HEK293 (cell line): ENCODE results near the gene DEPDC5.

Source experiments
- CTCF ChIA-PET: fragments of 350-600 bp; formaldehyde crosslinking; extraction: SDS; loops from one replicate; lab custom pipeline; 2021; ENCODE audit warnings: antibody characterized with exemption; lab: Yijun Ruan, JAX
- POLR2A ChIA-PET: fragments of 300-600 bp; formaldehyde crosslinking; extraction: SDS; loops from one replicate; lab custom pipeline; 2020; ENCODE audit warnings: antibody characterized with exemption, inconsistent platforms; lab: Yijun Ruan, JAX
- H3K27ac ChIP-seq: fragments of 200-500 bp; sonication (Bioruptor generic); 2 replicates; pipeline ENCODE4 v1.5.1; 2014; ENCODE audit warnings: low read depth, low read length, control low read depth, inconsistent platforms; ENCODE audit errors: extremely low read depth
- H3K36me3 ChIP-seq, 2 experiments: fragments of 200-500 bp in 1 of 2; sonication (Bioruptor generic) in 1 of 2; 1 replicate in 1 of 2; 2 replicates in 1 of 2; pipeline ENCODE4 v1.5.1; 2014 to 2017; ENCODE audit warnings: inconsistent platforms in 2 of 2, low read length in 2 of 2; ENCODE audit not compliant: control insufficient read depth in 2 of 2, insufficient read depth in 1 of 2
- H3K4me1 ChIP-seq: fragments of 200-500 bp; sonication (Bioruptor generic); 2 replicates; pipeline ENCODE4 v1.5.1; 2014; ENCODE audit warnings: mild to moderate bottlenecking, low read length, inconsistent platforms; ENCODE audit not compliant: control insufficient read depth, insufficient read depth
- H3K4me3 ChIP-seq: 2 replicates; pipeline ENCODE4 v1.5.1; 2011; ENCODE audit warnings: low read depth, mild to moderate bottlenecking, control low read depth, low read length, moderate library complexity
- H3K9me3 ChIP-seq: fragments of 200-500 bp; sonication (Bioruptor generic); 2 replicates; pipeline ENCODE4 v1.5.1; 2014; ENCODE audit warnings: low read depth, low read length, inconsistent platforms; ENCODE audit not compliant: control insufficient read depth, insufficient read depth
- GLI2 ChIP-seq: fragments of 450-650 bp; formaldehyde crosslinking; IDR thresholded peaks from 2 replicates; pipeline ENCODE4; 2017; ENCODE audit warnings: missing biosample characterization, missing genetic modification characterization, low read depth, borderline replicate concordance
- RBAK ChIP-seq: fragments of 450-650 bp; formaldehyde crosslinking; IDR thresholded peaks from 2 replicates; pipeline ENCODE4 v1.5.1; 2016; ENCODE audit warnings: missing biosample characterization, missing genetic modification characterization
- TRIM28 ChIP-seq: IDR thresholded peaks from 2 replicates; pipeline ENCODE4 v1.6.1; 2011; ENCODE audit warnings: low read length, control low read depth, borderline replicate concordance
- YY2 ChIP-seq: fragments of 450-650 bp; formaldehyde crosslinking; IDR thresholded peaks from 2 replicates; pipeline ENCODE4 v1.5.1; 2016; ENCODE audit warnings: missing biosample characterization, missing genetic modification characterization
- ZBTB17 ChIP-seq: fragments of 450-650 bp; formaldehyde crosslinking; IDR thresholded peaks from 2 replicates; pipeline ENCODE4 v1.5.1; 2016; ENCODE audit warnings: missing biosample characterization, missing genetic modification characterization
- ZNF146 ChIP-seq: fragments of 450-650 bp; formaldehyde crosslinking; IDR thresholded peaks from 2 replicates; pipeline ENCODE4 v1.5.1; 2016; ENCODE audit warnings: missing biosample characterization, missing genetic modification characterization
- ZNF174 ChIP-seq: fragments of 450-650 bp; formaldehyde crosslinking; IDR thresholded peaks from 2 replicates; pipeline ENCODE4 v1.5.0; 2017; ENCODE audit warnings: missing biosample characterization, mild to moderate bottlenecking, missing genetic modification characterization
- ZNF221 ChIP-seq: fragments of 450-650 bp; formaldehyde crosslinking; IDR thresholded peaks from 2 replicates; pipeline ENCODE4 v1.5.1; 2017; ENCODE audit warnings: missing biosample characterization, missing genetic modification characterization, borderline replicate concordance
- ZNF239 ChIP-seq: fragments of 450-650 bp; formaldehyde crosslinking; IDR thresholded peaks from 2 replicates; pipeline ENCODE4 v1.5.1; 2016; ENCODE audit warnings: missing biosample characterization, missing genetic modification characterization
- ZNF548 ChIP-seq: fragments of 450-650 bp; formaldehyde crosslinking; IDR thresholded peaks from 2 replicates; pipeline ENCODE4 v1.5.1; 2016; ENCODE audit warnings: missing biosample characterization, missing genetic modification characterization
- ZNF600 ChIP-seq: fragments of 450-650 bp; formaldehyde crosslinking; IDR thresholded peaks from 2 replicates; pipeline ENCODE4 v1.5.1; 2016; ENCODE audit warnings: missing biosample characterization, missing genetic modification characterization
- ZNF660 ChIP-seq: fragments of 450-650 bp; IDR thresholded peaks from 2 replicates; pipeline ENCODE4 v1.5.1; 2018; ENCODE audit warnings: missing biosample characterization, mild to moderate bottlenecking, missing genetic modification characterization
- ZNF747 ChIP-seq: fragments of 450-650 bp; formaldehyde crosslinking; IDR thresholded peaks from 2 replicates; pipeline ENCODE4 v1.5.1; 2016; ENCODE audit warnings: missing biosample characterization, missing genetic modification characterization
- ZNF776 ChIP-seq: fragments of 450-650 bp; formaldehyde crosslinking; IDR thresholded peaks from 2 replicates; pipeline ENCODE4 v1.5.0; 2017; ENCODE audit warnings: missing biosample characterization, missing genetic modification characterization, borderline replicate concordance
- ZNF837 ChIP-seq: fragments of 450-650 bp; formaldehyde crosslinking; IDR thresholded peaks from 2 replicates; pipeline ENCODE4 v1.5.1; 2016; ENCODE audit warnings: missing biosample characterization, missing genetic modification characterization
- TF ChIP-seq, protein P1 (sequence below): IDR thresholded peaks from 2 replicates; pipeline ENCODE4 v1.6.1; 2011; ENCODE audit warnings: mild to moderate bottlenecking, low read depth, low read length, borderline replicate concordance
- TF ChIP-seq, protein P2 (sequence below): fragments of 450-650 bp; formaldehyde crosslinking; IDR thresholded peaks from 2 replicates; pipeline ENCODE4 v1.5.1; 2017; ENCODE audit warnings: missing biosample characterization, missing genetic modification characterization
- TF ChIP-seq, protein P3 (sequence below): fragments of 450-650 bp; formaldehyde crosslinking; IDR thresholded peaks from 2 replicates; pipeline ENCODE4 v1.5.1; 2016; ENCODE audit warnings: missing biosample characterization, missing genetic modification characterization
- TF ChIP-seq, protein P4 (sequence below): fragments of 450-650 bp; formaldehyde crosslinking; IDR thresholded peaks from 2 replicates; pipeline ENCODE4 v1.5.1; 2016; ENCODE audit warnings: missing biosample characterization, missing genetic modification characterization, borderline replicate concordance
- TF ChIP-seq, protein P5 (sequence below): fragments of 450-650 bp; formaldehyde crosslinking; IDR thresholded peaks from 2 replicates; pipeline ENCODE4 v1.5.1; 2016; ENCODE audit warnings: missing biosample characterization, missing genetic modification characterization
- TF ChIP-seq, protein P6 (sequence below): fragments of 450-650 bp; formaldehyde crosslinking; IDR thresholded peaks from 2 replicates; pipeline ENCODE4 v1.5.1; 2017; ENCODE audit warnings: missing biosample characterization, missing genetic modification characterization

The DEPDC5 gene

DNA sequence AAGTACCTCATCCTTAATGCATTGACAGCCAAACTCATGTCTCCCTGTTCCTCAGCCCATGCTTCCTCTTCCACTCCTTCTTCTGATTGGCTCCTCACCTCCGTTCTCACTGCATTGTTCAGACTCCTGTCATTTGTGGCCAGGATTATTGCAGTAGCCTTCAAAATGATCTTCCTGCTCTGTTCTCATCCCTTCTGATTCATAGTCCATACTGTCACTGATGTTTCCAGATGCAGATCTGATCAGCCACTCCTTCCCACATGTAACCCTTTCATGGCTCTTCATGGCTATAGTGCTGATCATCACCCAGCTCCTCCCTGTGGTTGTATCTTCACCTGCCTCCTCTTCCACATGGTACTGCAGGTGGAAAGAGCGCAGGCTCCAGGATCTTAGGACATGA is 71.7 kb downstream of the DEPDC5 start:
- H3K36me3 ChIP-seq, result peaks cover 3 to 67% of the 10 kb centered on the region in 2 experiments; a peak in 2 of 3 replicates
- no peaks in the 10 kb centered on the region for H3K9me3 ChIP-seq
- H3K4me1 ChIP-seq, result 0 out of 2 replicates have a peak, but pooled peaks cover 3% of the 10 kb centered on the region
- TF ChIP-seq ZNF776 (tag by site-specific recombination) (no peak), YY2 (tag by site-specific recombination) (no peak), GLI2 (no peak), RBAK (tag by site-specific recombination) (no peak), ZNF146 (tag by site-specific recombination) (no peak), TRIM28 (no peak), ZNF837 (tag by site-specific recombination) (no peak), ZNF174 (tag by site-specific recombination) (no peak), ZNF747 (tag by site-specific recombination) (no peak), ZNF221 (tag by site-specific recombination) (no peak), ZBTB17 (tag by site-specific recombination) (no peak), ZNF239 (tag by site-specific recombination) (no peak)
- TF ChIP-seq, protein P1, sequence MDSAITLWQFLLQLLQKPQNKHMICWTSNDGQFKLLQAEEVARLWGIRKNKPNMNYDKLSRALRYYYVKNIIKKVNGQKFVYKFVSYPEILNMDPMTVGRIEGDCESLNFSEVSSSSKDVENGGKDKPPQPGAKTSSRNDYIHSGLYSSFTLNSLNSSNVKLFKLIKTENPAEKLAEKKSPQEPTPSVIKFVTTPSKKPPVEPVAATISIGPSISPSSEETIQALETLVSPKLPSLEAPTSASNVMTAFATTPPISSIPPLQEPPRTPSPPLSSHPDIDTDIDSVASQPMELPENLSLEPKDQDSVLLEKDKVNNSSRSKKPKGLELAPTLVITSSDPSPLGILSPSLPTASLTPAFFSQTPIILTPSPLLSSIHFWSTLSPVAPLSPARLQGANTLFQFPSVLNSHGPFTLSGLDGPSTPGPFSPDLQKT, result no peak
- TF ChIP-seq, protein P2, sequence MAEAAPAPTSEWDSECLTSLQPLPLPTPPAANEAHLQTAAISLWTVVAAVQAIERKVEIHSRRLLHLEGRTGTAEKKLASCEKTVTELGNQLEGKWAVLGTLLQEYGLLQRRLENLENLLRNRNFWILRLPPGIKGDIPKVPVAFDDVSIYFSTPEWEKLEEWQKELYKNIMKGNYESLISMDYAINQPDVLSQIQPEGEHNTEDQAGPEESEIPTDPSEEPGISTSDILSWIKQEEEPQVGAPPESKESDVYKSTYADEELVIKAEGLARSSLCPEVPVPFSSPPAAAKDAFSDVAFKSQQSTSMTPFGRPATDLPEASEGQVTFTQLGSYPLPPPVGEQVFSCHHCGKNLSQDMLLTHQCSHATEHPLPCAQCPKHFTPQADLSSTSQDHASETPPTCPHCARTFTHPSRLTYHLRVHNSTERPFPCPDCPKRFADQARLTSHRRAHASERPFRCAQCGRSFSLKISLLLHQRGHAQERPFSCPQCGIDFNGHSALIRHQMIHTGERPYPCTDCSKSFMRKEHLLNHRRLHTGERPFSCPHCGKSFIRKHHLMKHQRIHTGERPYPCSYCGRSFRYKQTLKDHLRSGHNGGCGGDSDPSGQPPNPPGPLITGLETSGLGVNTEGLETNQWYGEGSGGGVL (tag by site-specific recombination), result no peak
- TF ChIP-seq, protein P3, sequence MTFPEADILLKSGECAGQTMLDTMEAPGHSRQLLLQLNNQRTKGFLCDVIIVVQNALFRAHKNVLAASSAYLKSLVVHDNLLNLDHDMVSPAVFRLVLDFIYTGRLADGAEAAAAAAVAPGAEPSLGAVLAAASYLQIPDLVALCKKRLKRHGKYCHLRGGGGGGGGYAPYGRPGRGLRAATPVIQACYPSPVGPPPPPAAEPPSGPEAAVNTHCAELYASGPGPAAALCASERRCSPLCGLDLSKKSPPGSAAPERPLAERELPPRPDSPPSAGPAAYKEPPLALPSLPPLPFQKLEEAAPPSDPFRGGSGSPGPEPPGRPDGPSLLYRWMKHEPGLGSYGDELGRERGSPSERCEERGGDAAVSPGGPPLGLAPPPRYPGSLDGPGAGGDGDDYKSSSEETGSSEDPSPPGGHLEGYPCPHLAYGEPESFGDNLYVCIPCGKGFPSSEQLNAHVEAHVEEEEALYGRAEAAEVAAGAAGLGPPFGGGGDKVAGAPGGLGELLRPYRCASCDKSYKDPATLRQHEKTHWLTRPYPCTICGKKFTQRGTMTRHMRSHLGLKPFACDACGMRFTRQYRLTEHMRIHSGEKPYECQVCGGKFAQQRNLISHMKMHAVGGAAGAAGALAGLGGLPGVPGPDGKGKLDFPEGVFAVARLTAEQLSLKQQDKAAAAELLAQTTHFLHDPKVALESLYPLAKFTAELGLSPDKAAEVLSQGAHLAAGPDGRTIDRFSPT, result no peak
- no peak overlapping the region for H3K27ac ChIP-seq
- ChIA-PET POLR2A (no interaction called here), CTCF (interaction anchor here (0.6 kb wide), 1 partner anchor 39 kb away, joined by 3 read pairs; no protein-coding TSS in a partner anchor)
- H3K4me3 ChIP-seq, result no peak overlapping the region

DNA sequence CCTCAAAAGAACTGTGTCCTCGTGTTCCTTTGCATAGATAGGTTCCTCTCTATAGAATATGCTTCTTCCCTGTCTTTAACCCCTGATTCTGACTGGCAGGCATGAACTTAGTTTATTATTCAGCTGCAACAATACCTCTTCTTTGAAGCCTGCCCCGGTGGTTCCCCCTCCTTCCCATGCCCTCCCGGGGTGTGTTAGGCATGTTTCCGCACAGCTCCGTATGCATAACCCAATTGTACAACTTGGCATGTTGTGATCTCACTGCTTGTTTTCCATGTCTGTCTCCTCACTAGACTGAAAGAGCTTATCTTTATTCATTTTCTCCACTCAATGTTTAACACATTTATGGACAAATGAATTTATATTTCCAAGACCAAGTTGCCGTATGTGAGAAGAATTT is 72.6 kb downstream of the DEPDC5 start:
- ChIA-PET CTCF (interaction anchor here (0.6 to 1.6 kb wide), 6 partner anchors 22 to 1090 kb away, joined by 3 to 5 read pairs (median 3); no protein-coding TSS in a partner anchor), POLR2A (no interaction called here)
- Histone ChIP-seq H3K4me1 (0 out of 2 replicates have a peak, but pooled peaks cover 3% of the 10 kb centered on the region), H3K36me3 (peaks cover 5 to 60% of the 10 kb centered on the region in 2 experiments; a peak in 2 of 3 replicates), H3K27ac (no peak overlapping the region), H3K4me3 (no peak overlapping the region), H3K9me3 (no peaks in the 10 kb centered on the region)
- TF ChIP-seq ZNF548 (tag by site-specific recombination) (no peak), ZNF600 (tag by site-specific recombination) (no peak), ZNF660 (no peak)
- TF ChIP-seq, protein P4, sequence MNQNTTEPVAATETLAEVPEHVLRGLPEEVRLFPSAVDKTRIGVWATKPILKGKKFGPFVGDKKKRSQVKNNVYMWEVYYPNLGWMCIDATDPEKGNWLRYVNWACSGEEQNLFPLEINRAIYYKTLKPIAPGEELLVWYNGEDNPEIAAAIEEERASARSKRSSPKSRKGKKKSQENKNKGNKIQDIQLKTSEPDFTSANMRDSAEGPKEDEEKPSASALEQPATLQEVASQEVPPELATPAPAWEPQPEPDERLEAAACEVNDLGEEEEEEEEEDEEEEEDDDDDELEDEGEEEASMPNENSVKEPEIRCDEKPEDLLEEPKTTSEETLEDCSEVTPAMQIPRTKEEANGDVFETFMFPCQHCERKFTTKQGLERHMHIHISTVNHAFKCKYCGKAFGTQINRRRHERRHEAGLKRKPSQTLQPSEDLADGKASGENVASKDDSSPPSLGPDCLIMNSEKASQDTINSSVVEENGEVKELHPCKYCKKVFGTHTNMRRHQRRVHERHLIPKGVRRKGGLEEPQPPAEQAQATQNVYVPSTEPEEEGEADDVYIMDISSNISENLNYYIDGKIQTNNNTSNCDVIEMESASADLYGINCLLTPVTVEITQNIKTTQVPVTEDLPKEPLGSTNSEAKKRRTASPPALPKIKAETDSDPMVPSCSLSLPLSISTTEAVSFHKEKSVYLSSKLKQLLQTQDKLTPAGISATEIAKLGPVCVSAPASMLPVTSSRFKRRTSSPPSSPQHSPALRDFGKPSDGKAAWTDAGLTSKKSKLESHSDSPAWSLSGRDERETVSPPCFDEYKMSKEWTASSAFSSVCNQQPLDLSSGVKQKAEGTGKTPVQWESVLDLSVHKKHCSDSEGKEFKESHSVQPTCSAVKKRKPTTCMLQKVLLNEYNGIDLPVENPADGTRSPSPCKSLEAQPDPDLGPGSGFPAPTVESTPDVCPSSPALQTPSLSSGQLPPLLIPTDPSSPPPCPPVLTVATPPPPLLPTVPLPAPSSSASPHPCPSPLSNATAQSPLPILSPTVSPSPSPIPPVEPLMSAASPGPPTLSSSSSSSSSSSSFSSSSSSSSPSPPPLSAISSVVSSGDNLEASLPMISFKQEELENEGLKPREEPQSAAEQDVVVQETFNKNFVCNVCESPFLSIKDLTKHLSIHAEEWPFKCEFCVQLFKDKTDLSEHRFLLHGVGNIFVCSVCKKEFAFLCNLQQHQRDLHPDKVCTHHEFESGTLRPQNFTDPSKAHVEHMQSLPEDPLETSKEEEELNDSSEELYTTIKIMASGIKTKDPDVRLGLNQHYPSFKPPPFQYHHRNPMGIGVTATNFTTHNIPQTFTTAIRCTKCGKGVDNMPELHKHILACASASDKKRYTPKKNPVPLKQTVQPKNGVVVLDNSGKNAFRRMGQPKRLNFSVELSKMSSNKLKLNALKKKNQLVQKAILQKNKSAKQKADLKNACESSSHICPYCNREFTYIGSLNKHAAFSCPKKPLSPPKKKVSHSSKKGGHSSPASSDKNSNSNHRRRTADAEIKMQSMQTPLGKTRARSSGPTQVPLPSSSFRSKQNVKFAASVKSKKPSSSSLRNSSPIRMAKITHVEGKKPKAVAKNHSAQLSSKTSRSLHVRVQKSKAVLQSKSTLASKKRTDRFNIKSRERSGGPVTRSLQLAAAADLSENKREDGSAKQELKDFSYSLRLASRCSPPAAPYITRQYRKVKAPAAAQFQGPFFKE, result no peak
- TF ChIP-seq, protein P5, sequence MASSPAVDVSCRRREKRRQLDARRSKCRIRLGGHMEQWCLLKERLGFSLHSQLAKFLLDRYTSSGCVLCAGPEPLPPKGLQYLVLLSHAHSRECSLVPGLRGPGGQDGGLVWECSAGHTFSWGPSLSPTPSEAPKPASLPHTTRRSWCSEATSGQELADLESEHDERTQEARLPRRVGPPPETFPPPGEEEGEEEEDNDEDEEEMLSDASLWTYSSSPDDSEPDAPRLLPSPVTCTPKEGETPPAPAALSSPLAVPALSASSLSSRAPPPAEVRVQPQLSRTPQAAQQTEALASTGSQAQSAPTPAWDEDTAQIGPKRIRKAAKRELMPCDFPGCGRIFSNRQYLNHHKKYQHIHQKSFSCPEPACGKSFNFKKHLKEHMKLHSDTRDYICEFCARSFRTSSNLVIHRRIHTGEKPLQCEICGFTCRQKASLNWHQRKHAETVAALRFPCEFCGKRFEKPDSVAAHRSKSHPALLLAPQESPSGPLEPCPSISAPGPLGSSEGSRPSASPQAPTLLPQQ (tag by site-specific recombination), result no peak
- TF ChIP-seq, protein P6, sequence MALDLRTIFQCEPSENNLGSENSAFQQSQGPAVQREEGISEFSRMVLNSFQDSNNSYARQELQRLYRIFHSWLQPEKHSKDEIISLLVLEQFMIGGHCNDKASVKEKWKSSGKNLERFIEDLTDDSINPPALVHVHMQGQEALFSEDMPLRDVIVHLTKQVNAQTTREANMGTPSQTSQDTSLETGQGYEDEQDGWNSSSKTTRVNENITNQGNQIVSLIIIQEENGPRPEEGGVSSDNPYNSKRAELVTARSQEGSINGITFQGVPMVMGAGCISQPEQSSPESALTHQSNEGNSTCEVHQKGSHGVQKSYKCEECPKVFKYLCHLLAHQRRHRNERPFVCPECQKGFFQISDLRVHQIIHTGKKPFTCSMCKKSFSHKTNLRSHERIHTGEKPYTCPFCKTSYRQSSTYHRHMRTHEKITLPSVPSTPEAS, result no peak
